HepG2 (cell line): ENCODE data around the gene SHC1. TPM values are rescaled to one million over a fixed set of nuclear protein-coding genes. Genes with fewer than 3 reads are reported as not detected.
A peak's percentile ranks its signal among the peaks of the same experiment; 100 is the strongest.

Experiments
- FOXC1 ChIP-seq: sonication (generic); formaldehyde crosslinking; IDR thresholded peaks from 2 replicates; pipeline ENCODE4 v1.8.0; 2022; ENCODE audit warnings: mild to moderate bottlenecking, missing genetic modification reagents, borderline replicate concordance
- FOXK1 ChIP-seq: sonication (generic); formaldehyde crosslinking; IDR thresholded peaks from 2 replicates; pipeline ENCODE4 v1.4.0; 2020; ENCODE audit warnings: low read depth, missing genetic modification reagents, borderline replicate concordance
- FOXO1 ChIP-seq: sonication (generic); formaldehyde crosslinking; IDR thresholded peaks from 2 replicates; pipeline ENCODE4 v1.4.0; 2020; ENCODE audit warnings: missing genetic modification reagents
- SMAD3 ChIP-seq: sonication (generic); formaldehyde crosslinking; IDR thresholded peaks from 2 replicates; pipeline ENCODE4 v1.4.0; 2020; ENCODE audit warnings: missing genetic modification reagents
- SNRNP70 ChIP-seq: fragments of 200-400 bp; formaldehyde crosslinking; IDR thresholded peaks from 2 replicates; pipeline ENCODE4 v1.6.1; 2017; ENCODE audit warnings: mild to moderate bottlenecking, low read depth, low read length, moderate library complexity
- STAT6 ChIP-seq: sonication (generic); formaldehyde crosslinking; IDR thresholded peaks from 2 replicates; pipeline ENCODE4 v1.4.0; 2020; ENCODE audit warnings: missing genetic modification reagents, mild to moderate bottlenecking, borderline replicate concordance
- TGIF2 ChIP-seq: IDR thresholded peaks from 2 replicates; pipeline ENCODE4 v1.6.1; 2016; ENCODE audit warnings: control low read depth, missing compliant biosample characterization
- ZNF143 ChIP-seq: sonication (generic); formaldehyde crosslinking; IDR thresholded peaks from 2 replicates; pipeline ENCODE4 v1.4.0; 2020; ENCODE audit warnings: missing genetic modification reagents
- polyA plus RNA-seq, 8 experiments: library from polyadenylated mRNA; depleted of rRNA in 3 of 8; stranded (reverse) in 7 of 8; unstranded in 1 of 8; fragments of >200 nt; fragmentation: Illumina TruSeq in 4 of 8; extraction: Trizol in 4 of 8; gene quantifications; 2 replicates each; pipeline versions ENCODE4 v1.2.1 to v1.2.3, GENCODE V29; 2011 to 2016; ENCODE audit warnings: low read depth in 4 of 8, missing spikeins in 1 of 8, mixed read lengths in 1 of 8; ENCODE audit not compliant: insufficient read depth in 1 of 8
- total RNA-seq, 5 experiments: library from RNA; depleted of rRNA; stranded (reverse); fragments of >200 nt; fragmentation: Illumina TruSeq; extraction: Trizol; gene quantifications; 2 replicates each; pipeline ENCODE4 v1.2.3, GENCODE V29; 2016; ENCODE audit warnings: low read depth in 1 of 5
- TF ChIP-seq, protein P1 (sequence below): sonication (generic); formaldehyde crosslinking; IDR thresholded peaks from 2 replicates; pipeline ENCODE4 v1.4.0; 2020; ENCODE audit warnings: mild to moderate bottlenecking, missing genetic modification reagents
- TF ChIP-seq, protein P2 (sequence below): sonication (generic); formaldehyde crosslinking; IDR thresholded peaks from 2 replicates; pipeline ENCODE4 v1.9.0; 2021; ENCODE audit warnings: mild to moderate bottlenecking, missing genetic modification reagents

The SHC1 gene
- total and polyA plus RNA-seq, 2 of the 13 experiments (the other 11 are each of a cell fraction or from before 2014, with no cell fraction given), result 52.0 to 137 TPM

DNA sequence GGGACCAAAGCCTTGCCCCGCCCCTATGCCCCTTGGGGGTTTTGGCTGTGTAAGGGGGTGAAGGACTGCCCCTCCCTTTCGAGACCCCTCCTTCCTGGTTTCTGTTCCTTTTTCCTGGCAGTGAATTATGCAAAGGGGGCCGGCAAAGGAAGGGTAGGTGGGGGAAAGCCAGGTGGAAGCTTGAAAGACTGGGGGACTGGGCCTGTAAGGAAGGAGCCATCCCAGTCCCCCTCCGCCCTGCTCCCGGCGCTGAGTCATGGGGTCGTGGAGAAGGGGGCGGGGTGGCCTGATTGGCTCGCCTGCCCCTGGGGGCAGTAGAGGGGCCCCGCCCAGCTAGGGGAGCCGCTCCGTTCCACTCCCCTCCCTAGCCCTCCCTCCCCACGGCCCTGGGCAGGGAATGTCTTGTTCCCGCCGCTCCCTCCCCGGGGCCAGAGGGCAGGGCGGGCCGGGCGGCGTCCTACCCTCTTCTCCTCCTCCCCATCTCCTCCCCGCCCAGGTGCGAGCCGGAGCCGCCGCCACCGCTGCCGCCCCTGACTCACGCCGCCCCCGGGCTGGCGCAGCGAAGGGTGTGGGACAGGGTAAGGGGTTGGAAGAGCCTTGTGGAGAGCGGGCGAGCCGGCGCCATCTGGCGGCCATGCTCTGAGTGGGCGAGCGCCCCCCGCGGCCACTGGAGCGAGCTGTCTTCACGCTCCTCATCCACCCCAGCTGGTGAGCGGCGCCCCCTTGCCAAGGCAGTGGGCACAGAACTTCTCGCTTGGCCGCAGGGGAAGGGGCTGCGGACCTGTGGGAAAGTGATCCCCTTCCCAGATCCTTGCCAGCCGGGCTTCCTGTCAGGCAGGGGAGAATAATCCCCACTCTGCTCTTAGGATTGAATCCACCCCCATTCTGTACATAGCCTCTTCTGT, 46.7 kb upstream of the SHC1 start (continued):
- no peak for TF ChIP-seq STAT6 (CRISPR knock-in tag)
- TF ChIP-seq, protein P1, sequence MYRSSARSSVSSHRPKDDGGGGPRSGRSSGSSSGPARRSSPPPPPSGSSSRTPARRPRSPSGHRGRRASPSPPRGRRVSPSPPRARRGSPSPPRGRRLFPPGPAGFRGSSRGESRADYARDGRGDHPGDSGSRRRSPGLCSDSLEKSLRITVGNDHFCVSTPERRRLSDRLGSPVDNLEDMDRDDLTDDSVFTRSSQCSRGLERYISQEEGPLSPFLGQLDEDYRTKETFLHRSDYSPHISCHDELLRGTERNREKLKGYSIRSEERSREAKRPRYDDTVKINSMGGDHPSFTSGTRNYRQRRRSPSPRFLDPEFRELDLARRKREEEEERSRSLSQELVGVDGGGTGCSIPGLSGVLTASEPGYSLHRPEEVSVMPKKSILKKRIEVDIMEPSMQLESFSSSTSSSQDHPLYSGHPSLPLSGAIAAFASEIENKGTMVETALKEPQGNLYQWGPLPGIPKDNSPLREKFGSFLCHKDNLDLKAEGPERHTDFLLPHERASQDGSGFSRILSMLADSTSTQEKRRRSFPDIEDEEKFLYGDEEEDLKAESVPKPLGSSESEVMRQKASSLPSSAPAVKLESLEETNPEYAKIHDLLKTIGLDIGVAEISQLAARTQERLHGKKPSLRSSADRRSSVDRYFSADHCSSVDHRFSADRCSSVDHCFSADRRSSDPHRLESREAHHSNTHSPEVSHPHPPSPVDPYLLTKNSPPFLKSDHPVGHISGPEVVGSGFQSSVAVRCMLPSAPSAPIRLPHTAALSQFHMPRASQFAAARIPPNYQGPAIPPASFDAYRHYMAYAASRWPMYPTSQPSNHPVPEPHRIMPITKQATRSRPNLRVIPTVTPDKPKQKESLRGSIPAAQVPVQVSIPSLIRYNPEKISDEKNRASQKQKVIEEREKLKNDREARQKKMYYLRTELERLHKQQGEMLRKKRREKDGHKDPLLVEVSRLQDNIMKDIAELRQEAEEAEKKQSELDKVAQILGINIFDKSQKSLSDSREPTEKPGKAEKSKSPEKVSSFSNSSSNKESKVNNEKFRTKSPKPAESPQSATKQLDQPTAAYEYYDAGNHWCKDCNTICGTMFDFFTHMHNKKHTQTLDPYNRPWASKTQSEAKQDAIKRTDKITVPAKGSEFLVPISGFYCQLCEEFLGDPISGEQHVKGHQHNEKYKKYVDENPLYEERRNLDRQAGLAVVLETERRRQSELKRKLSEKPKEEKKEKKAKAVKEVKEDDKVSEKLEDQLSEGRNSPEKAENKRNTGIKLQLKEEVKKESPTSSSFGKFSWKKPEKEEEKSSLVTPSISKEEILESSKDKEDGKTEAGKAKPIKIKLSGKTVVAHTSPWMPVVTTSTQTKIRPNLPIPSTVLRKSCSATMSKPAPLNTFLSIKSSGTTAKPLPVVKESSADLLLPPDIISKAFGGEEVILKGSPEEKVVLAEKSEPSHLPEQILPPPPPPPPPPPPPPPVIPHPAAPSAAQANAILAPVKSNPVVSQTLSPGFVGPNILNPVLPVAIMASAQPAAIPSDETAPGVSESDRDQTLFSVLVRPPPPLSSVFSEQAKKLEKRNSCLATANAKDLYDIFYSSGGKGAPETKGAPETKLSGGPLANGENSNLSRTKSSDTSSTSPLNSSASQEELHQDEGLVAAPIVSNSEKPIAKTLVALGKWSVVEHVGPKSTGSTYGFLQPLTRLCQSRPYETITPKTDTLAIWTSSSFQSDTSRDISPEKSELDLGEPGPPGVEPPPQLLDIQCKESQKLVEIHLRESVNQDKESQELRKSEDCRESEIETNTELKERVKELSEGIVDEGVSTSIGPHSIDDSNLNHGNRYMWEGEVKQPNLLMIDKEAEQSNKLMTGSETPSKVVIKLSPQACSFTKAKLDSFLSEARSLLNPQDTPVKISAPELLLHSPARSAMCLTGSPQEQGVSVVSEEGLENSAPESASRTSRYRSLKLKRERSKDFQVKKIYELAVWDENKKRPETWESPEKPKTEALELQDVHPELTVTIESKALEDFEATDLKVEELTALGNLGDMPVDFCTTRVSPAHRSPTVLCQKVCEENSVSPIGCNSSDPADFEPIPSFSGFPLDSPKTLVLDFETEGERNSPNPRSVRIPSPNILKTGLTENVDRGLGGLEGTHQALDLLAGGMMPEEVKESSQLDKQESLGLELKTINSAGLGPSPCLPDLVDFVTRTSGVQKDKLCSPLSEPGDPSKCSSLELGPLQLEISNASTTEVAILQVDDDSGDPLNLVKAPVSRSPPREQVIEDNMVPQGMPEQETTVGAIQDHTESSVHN, result peak; percentile 44; the same call in 1 of the 2 replicates
- TF ChIP-seq ZNF143 (CRISPR knock-in tag), result peak; percentile 52; the same call in 1 of the 2 replicates
- TF ChIP-seq, protein P2, sequence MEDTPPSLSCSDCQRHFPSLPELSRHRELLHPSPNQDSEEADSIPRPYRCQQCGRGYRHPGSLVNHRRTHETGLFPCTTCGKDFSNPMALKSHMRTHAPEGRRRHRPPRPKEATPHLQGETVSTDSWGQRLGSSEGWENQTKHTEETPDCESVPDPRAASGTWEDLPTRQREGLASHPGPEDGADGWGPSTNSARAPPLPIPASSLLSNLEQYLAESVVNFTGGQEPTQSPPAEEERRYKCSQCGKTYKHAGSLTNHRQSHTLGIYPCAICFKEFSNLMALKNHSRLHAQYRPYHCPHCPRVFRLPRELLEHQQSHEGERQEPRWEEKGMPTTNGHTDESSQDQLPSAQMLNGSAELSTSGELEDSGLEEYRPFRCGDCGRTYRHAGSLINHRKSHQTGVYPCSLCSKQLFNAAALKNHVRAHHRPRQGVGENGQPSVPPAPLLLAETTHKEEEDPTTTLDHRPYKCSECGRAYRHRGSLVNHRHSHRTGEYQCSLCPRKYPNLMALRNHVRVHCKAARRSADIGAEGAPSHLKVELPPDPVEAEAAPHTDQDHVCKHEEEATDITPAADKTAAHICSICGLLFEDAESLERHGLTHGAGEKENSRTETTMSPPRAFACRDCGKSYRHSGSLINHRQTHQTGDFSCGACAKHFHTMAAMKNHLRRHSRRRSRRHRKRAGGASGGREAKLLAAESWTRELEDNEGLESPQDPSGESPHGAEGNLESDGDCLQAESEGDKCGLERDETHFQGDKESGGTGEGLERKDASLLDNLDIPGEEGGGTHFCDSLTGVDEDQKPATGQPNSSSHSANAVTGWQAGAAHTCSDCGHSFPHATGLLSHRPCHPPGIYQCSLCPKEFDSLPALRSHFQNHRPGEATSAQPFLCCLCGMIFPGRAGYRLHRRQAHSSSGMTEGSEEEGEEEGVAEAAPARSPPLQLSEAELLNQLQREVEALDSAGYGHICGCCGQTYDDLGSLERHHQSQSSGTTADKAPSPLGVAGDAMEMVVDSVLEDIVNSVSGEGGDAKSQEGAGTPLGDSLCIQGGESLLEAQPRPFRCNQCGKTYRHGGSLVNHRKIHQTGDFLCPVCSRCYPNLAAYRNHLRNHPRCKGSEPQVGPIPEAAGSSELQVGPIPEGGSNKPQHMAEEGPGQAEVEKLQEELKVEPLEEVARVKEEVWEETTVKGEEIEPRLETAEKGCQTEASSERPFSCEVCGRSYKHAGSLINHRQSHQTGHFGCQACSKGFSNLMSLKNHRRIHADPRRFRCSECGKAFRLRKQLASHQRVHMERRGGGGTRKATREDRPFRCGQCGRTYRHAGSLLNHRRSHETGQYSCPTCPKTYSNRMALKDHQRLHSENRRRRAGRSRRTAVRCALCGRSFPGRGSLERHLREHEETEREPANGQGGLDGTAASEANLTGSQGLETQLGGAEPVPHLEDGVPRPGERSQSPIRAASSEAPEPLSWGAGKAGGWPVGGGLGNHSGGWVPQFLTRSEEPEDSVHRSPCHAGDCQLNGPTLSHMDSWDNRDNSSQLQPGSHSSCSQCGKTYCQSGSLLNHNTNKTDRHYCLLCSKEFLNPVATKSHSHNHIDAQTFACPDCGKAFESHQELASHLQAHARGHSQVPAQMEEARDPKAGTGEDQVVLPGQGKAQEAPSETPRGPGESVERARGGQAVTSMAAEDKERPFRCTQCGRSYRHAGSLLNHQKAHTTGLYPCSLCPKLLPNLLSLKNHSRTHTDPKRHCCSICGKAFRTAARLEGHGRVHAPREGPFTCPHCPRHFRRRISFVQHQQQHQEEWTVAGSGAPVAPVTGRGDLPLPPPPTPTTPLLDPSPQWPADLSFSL (CRISPR knock-in tag), result peak; percentile 41; the same call in 1 of the 2 replicates
- TF ChIP-seq TGIF2 (CRISPR knock-in tag), result 0 out of 2 replicates have a peak, but pooled peaks have one; percentile 21
- peak; percentile 70; the same call in 1 of the 2 replicates for TF ChIP-seq SMAD3 (CRISPR knock-in tag)
- peak; percentile 46; the same call in 1 of the 2 replicates for TF ChIP-seq FOXK1 (CRISPR knock-in tag)
- TF ChIP-seq FOXO1 (CRISPR knock-in tag), result peak; percentile 73
- TF ChIP-seq FOXC1 (CRISPR knock-in tag), result peak; percentile 88
- TF ChIP-seq SNRNP70, result no peak
